SU-DHL-6 (cell line): ENCODE measurements around the gene CACNA1C.

Experiments used
- EZH2phosphoT487 ChIP-seq: fragments of 200-600 bp; sonication (generic), shearing (Covaris generic); conservative IDR thresholded peaks from 2 replicates; pipeline ENCODE4 v1.6.1; 2018; ENCODE audit warnings: mild to moderate bottlenecking, antibody characterized with exemption, low read length, moderate library complexity, mixed read lengths
- TF ChIP-seq, protein P1 (sequence below): fragments of 200-600 bp; sonication (generic); IDR thresholded peaks from one replicate; pipeline ENCODE4 v1.5.1; 2017; ENCODE audit warnings: antibody characterized with exemption, mild to moderate bottlenecking, low read length, moderate library complexity; ENCODE audit not compliant: insufficient read depth, poor library complexity, severe bottlenecking

DNA sequence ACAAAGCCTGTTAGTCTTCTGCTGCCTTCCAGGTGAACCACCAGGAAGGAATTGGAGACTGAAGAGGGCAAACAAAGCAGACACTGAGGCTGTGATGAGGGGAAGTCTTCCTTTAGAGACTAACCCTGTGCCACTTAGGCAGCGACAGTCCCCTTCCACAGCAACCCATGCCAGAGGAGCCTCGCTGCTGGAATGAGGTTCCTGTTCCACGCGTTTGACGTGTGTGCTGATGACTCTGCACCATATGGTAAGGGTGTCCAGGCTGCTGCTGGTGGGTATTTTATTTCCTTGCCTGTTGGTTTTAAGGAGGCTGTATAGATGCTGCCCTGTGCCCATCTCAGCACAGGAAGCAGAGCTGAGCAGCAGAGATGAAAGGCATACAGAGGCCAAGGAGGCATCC, 380.1 kb downstream of the CACNA1C start:
- TF ChIP-seq, protein P1, sequence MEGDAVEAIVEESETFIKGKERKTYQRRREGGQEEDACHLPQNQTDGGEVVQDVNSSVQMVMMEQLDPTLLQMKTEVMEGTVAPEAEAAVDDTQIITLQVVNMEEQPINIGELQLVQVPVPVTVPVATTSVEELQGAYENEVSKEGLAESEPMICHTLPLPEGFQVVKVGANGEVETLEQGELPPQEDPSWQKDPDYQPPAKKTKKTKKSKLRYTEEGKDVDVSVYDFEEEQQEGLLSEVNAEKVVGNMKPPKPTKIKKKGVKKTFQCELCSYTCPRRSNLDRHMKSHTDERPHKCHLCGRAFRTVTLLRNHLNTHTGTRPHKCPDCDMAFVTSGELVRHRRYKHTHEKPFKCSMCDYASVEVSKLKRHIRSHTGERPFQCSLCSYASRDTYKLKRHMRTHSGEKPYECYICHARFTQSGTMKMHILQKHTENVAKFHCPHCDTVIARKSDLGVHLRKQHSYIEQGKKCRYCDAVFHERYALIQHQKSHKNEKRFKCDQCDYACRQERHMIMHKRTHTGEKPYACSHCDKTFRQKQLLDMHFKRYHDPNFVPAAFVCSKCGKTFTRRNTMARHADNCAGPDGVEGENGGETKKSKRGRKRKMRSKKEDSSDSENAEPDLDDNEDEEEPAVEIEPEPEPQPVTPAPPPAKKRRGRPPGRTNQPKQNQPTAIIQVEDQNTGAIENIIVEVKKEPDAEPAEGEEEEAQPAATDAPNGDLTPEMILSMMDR, result no peak
- TF ChIP-seq EZH2phosphoT487, result no peak
